HTR-8/SVneo (cell line): ENCODE results near the gene OSM.
"Not testable (repeated sequence)": the region's sequence is repeated elsewhere in the genome, so short reads cannot be mapped to it uniquely, and the experiment has no call there.

Source experiments
- DNase-seq: peaks from one replicate; pipeline ENCODE4 v3.0.0; 2011; ENCODE audit warnings: low spot score, mixed read lengths; ENCODE audit not compliant: insufficient read length
- FAIRE-seq: peaks from 2 replicates; lab custom pipeline; 2011; peaks lifted over from hg19 to GRCh38; lab: Jason Lieb, UNC

The OSM gene

GRCh38 chr22:30216710-30217109 is 49.9 kb downstream of the OSM start:
- FAIRE-seq = no peak
- DNase-seq = no peak

GRCh38 chr22:30216272-30216671 is 50.4 kb downstream of the OSM start:
- not testable (repeated sequence) for FAIRE-seq

GRCh38 chr22:30214703-30215407 is 51.8 kb downstream of the OSM start:
- DNase-seq = no peak
- no peak for FAIRE-seq

More at GRCh38 chr22:30216272-30216671, 50.4 kb downstream of the OSM start:
- DNase-seq = not testable (repeated sequence)

- DNase-seq = no peak
- FAIRE-seq = no peak
These were observed 53.6 kb downstream of the OSM start for GRCh38 chr22:30212996-30213441.
